IMR-90 (cell line): ENCODE data around the gene SASH1. TPM values are rescaled to one million over a fixed set of nuclear protein-coding genes. Genes with fewer than 3 reads are reported as not detected.

Experiments
- ATAC-seq: fragments of 200-7000 bp; cut with Tn5 transposase; 2 replicates; pipeline ENCODE4 v1.9.1; 2020; ENCODE audit warnings: low read depth, mild to moderate bottlenecking, moderate library complexity
- BruUV-seq: library from RNA; stranded (reverse); fragments of 400-500 nt; replicated peaks from 2 replicates; lab custom pipeline; 2021; lab: Mats Ljungman, UMichigan
- CTCF ChIA-PET: fragments of 300-600 bp; formaldehyde crosslinking; extraction: SDS; loops from one replicate; lab custom pipeline; 2021; ENCODE audit warnings: antibody characterized with exemption; lab: Yijun Ruan, JAX
- POLR2A ChIA-PET: fragments of 300-600 bp; sonication (Branson Sonifier 250); formaldehyde crosslinking; loops from one replicate; lab custom pipeline; 2022; ENCODE audit warnings: antibody characterized with exemption; ENCODE audit not compliant: unreplicated experiment; lab: Charles Lee
- DNase-seq: peaks from one replicate; pipeline ENCODE4 v3.0.0; 2013
- H2AFZ ChIP-seq: replicated peaks from 2 replicates; pipeline ENCODE3; 2013; ENCODE audit warnings: low read length, mild to moderate bottlenecking; ENCODE audit not compliant: poor library complexity
- H2AK5ac ChIP-seq: 2 replicates; pipeline ENCODE4 v1.6.1; 2013; ENCODE audit warnings: low read depth, low read length, inconsistent platforms
- H2AK9ac ChIP-seq: replicated peaks from 2 replicates; pipeline ENCODE3; 2013; ENCODE audit warnings: mild to moderate bottlenecking, low read depth, low read length, moderate library complexity; ENCODE audit not compliant: poor library complexity
- H2BK120ac ChIP-seq: 2 replicates; pipeline ENCODE4 v1.6.1; 2013; ENCODE audit warnings: low read depth, low read length, inconsistent platforms
- H2BK15ac ChIP-seq: 3 replicates; pipeline ENCODE4 v1.6.1; 2013; ENCODE audit warnings: low read depth, low read length, inconsistent platforms
- H2BK20ac ChIP-seq: 2 replicates; pipeline ENCODE4 v1.6.1; 2013; ENCODE audit warnings: low read depth, mild to moderate bottlenecking, inconsistent platforms, low read length, moderate library complexity
- H2BK5ac ChIP-seq: 2 replicates; pipeline ENCODE4 v1.6.1; 2013; ENCODE audit warnings: mild to moderate bottlenecking, low read depth, low read length, inconsistent platforms; ENCODE audit not compliant: poor library complexity, severe bottlenecking
- H3K14ac ChIP-seq: replicated peaks from 2 replicates; pipeline ENCODE4 v1.6.1; 2013; ENCODE audit warnings: low read depth, low read length, inconsistent platforms
- H3K18ac ChIP-seq: 2 replicates; pipeline ENCODE4 v1.6.1; 2013; ENCODE audit warnings: low read depth, low read length, control low read depth
- H3K23ac ChIP-seq: 2 replicates; pipeline ENCODE4 v1.6.1; 2013; ENCODE audit warnings: low read depth, low read length, inconsistent platforms
- H3K27ac ChIP-seq: 2 replicates; pipeline ENCODE4 v1.5.1; 2013; ENCODE audit warnings: mild to moderate bottlenecking, control low read depth, low read length; ENCODE audit not compliant: insufficient read depth
- H3K27me3 ChIP-seq: 2 replicates; pipeline ENCODE4 v1.6.1; 2013; ENCODE audit warnings: low read length; ENCODE audit not compliant: control insufficient read depth, insufficient read depth
- H3K36me3 ChIP-seq: 2 replicates; pipeline ENCODE4 v1.6.1; 2013; ENCODE audit warnings: low read length, mixed read lengths; ENCODE audit not compliant: control insufficient read depth, insufficient read depth
- H3K4ac ChIP-seq: 2 replicates; pipeline ENCODE4 v1.6.1; 2013; ENCODE audit warnings: low read depth, low read length, inconsistent platforms
- H3K4me1 ChIP-seq: 2 replicates; pipeline ENCODE4 v1.6.1; 2013; ENCODE audit warnings: low read length, mixed read lengths; ENCODE audit not compliant: control insufficient read depth, insufficient read depth
- H3K4me2 ChIP-seq: 2 replicates; pipeline ENCODE4 v1.6.1; 2013; ENCODE audit warnings: low read depth, mild to moderate bottlenecking, control low read depth, low read length, moderate library complexity
- H3K4me3 ChIP-seq: 2 replicates; pipeline ENCODE4 v1.5.1; 2013; ENCODE audit warnings: low read depth, mild to moderate bottlenecking, control low read depth, low read length, moderate library complexity; ENCODE audit not compliant: insufficient read depth
- H3K56ac ChIP-seq: 2 replicates; pipeline ENCODE4 v1.6.1; 2013; ENCODE audit warnings: low read length, inconsistent platforms; ENCODE audit not compliant: insufficient read depth; ENCODE audit errors: extremely low read depth
- H3K79me1 ChIP-seq, 2 experiments: 2 replicates each; pipeline ENCODE4 v1.6.1; 2013; ENCODE audit warnings: low read length in 2 of 2, inconsistent platforms in 1 of 2, low read depth in 1 of 2
- H3K9ac ChIP-seq: 2 replicates; pipeline ENCODE4 v1.6.1; 2013; ENCODE audit warnings: low read depth, low read length, control low read depth
- H3K9me1 ChIP-seq: 2 replicates; pipeline ENCODE4 v1.6.1; 2013; ENCODE audit warnings: low read length, inconsistent platforms; ENCODE audit not compliant: insufficient read depth
- H3K9me3 ChIP-seq: 2 replicates; pipeline ENCODE4 v1.6.1; 2013; ENCODE audit warnings: low read length; ENCODE audit not compliant: control insufficient read depth, insufficient read depth
- H4K20me1 ChIP-seq: 2 replicates; pipeline ENCODE4 v1.6.1; 2013; ENCODE audit warnings: low read length, inconsistent platforms; ENCODE audit not compliant: insufficient read depth
- H4K5ac ChIP-seq: 2 replicates; pipeline ENCODE4 v1.6.1; 2013; ENCODE audit warnings: mild to moderate bottlenecking, low read depth, low read length, control low read depth
- H4K8ac ChIP-seq, 2 experiments: 2 replicates each; pipeline ENCODE4 v1.6.1; 2013; ENCODE audit warnings: low read depth in 2 of 2, low read length in 2 of 2, control low read depth in 1 of 2, inconsistent platforms in 1 of 2
- H4K91ac ChIP-seq: 2 replicates; pipeline ENCODE4 v1.6.1; 2013; ENCODE audit warnings: low read depth, low read length, inconsistent platforms; ENCODE audit not compliant: insufficient read depth
- BHLHE40 ChIP-seq: fragments of 150-350 bp; IDR thresholded peaks from 2 replicates; pipeline ENCODE4 v1.6.1; 2016; ENCODE audit warnings: mild to moderate bottlenecking, low read depth, low read length
- CEBPB ChIP-seq: IDR thresholded peaks from 2 replicates; pipeline ENCODE4 v1.6.1; 2012; ENCODE audit warnings: low read depth, low read length, improper control_type of control experiment
- FOS ChIP-seq: fragments of 150-350 bp; IDR thresholded peaks from 2 replicates; pipeline ENCODE4 v1.6.1; 2016; ENCODE audit warnings: low read depth, low read length
- WGBS, 2 experiments: methylation state at CpG; one replicate each; pipeline versions ENCODE4 v1.1.5 to v1.1.7; 2013; ENCODE audit warnings: missing lambda C conversion rate in 2 of 2; ENCODE audit not compliant: insufficient read length in 1 of 2; ENCODE audit errors: extremely low coverage in 2 of 2; 5-methylcytosine and 5-hydroxymethylcytosine counted together
- dilution Hi-C: fragments of 300-500 bp; cut with HindIII; formaldehyde crosslinking; loops from one replicate; pipeline ENCODE4 v1.14.3; 2018; ENCODE audit warnings: low sequenced_read_pairs; ENCODE audit not compliant: unreplicated experiment
- in situ Hi-C: fragments of 300-500 bp; cut with MboI; formaldehyde crosslinking; loops from 3 replicates; pipeline ENCODE4 v1.14.3; 2019; ENCODE audit warnings: low sequenced_read_pairs, inconsistent platforms, mixed read lengths
- intact Hi-C: fragments of 100-400 bp; cut with micrococcal nuclease; formaldehyde crosslinking; loops from 2 replicates; pipeline ENCODE4 v1.10.0; 2022
- polyA plus RNA-seq, 3 experiments: library from polyadenylated mRNA; depleted of rRNA; stranded (reverse); fragments of >200 nt; gene quantifications; 2 replicates each; pipeline ENCODE4 v1.2.3, GENCODE V29; 2012; ENCODE audit warnings: low replicate concordance in 1 of 3
- total RNA-seq: library from RNA; depleted of rRNA; stranded (reverse); fragments of >200 nt; gene quantifications from 2 replicates; pipeline ENCODE4 v1.2.3, GENCODE V29; 2012

SASH1 gene
- total and polyA plus RNA-seq, 2 of the 4 experiments (the other 2 are of a cell fraction) = 11.6 to 16.5 TPM

DNA sequence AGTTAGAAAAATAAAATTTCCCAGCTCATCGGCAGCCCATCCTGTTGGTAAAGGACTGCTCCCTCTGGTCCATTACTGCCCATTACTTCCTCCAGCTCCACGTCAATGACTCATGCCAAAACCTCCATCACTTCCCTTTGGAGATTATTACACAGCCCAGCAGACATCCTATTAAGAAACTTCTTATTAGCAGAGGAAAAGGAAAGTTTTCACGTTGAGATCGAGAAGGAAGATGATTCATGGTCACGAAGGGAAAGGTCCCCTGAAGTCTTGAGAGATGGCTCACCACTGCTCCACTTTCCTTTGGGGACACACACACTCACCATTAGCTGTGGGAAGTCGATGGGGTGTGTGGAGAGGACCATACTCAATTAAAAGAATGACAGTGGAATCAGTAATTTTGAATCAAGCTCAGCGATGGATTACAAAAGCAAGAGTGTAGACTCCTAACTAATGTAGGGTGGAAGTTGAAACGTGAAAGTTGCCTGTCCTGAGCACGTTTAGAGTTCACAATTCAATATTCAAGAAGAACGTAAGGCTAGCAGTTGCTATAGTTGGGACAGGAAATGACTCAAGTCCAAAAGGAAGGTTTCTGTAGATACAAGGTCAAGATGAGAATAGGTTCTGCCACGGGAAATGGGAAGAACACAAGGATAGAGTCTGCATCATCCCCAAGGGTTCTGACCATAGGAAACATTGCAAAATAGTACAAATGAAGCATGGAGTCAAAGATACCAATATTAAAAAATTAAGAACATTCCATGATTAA lies 21.6 kb downstream of the SASH1 start:
- dilution Hi-C loops = no loop called here
- Histone ChIP-seq H2BK120ac (peak overlapping the region; percentile 70; the same call in 1 of the 2 replicates), H4K91ac (no peak overlapping the region; the same call in 1 of the 2 replicates), H3K36me3 (no peaks in the 10 kb centered on the region), H3K4me2 (peak overlapping the region; percentile 23; the same call in 1 of the 2 replicates), H2AK9ac (peak overlapping the region; percentile 30), H2AFZ (peak overlapping the region; percentile 29), H2BK15ac (peak overlapping the region; percentile 27; the same call in 1 of the 3 replicates), H2AK5ac (peak overlapping the region; percentile 68; the same call in 1 of the 2 replicates), H3K18ac (no peak overlapping the region), H4K20me1 (no peaks in the 10 kb centered on the region), H2BK20ac (peak overlapping the region; percentile 64), H3K79me1 (peaks cover 18 to 84% of the 10 kb centered on the region in 2 experiments), H3K4ac (peak overlapping the region; percentile 68; the same call in 1 of the 2 replicates), H3K4me3 (no peak overlapping the region), H2BK5ac (peak overlapping the region; percentile 82), H3K27ac (no peak overlapping the region), H4K8ac (peak overlapping the region in 1 of 2 experiments; percentile 72; a peak in 2 of 4 replicates), H3K4me1 (peaks cover 10% of the 10 kb centered on the region), H3K9ac (no peak overlapping the region), H3K27me3 (no peaks in the 10 kb centered on the region), H3K14ac (peak overlapping the region; percentile 48), H3K9me3 (no peaks in the 10 kb centered on the region), H3K9me1 (peaks cover 4% of the 10 kb centered on the region; the same call in 1 of the 2 replicates), H3K56ac (no peak overlapping the region), H3K23ac (peak overlapping the region; percentile 72; the same call in 1 of the 2 replicates), H4K5ac (peak overlapping the region; percentile 9; the same call in 1 of the 2 replicates)
- peak; percentile 29; the same call in 1 of the 2 replicates for TF ChIP-seq CEBPB
- peak; percentile 22; the same call in 1 of the 2 replicates for TF ChIP-seq FOS
- TF ChIP-seq BHLHE40 = no peak
- ChIA-PET CTCF (no interaction called here), POLR2A (no interaction called here)
- intact Hi-C loops = no loop called here
- DNase-seq (peak; percentile 76), ATAC-seq (0 out of 2 replicates have a peak, but pooled peaks have one; percentile 21)
- in situ Hi-C loops = no loop called here
- no TSS peak for BruUV-seq
- 100% methylated on average over 1 of the region's 11 CpGs; no CpG with 5 or more reads in 1 of the 2 experiments for WGBS, 2 experiments
